ENCODE measurements around the gene TBC1D22A. TPM values are rescaled to one million over a fixed set of nuclear protein-coding genes. Genes with fewer than 3 reads are reported as not detected.

TBC1D22A gene
- polyA plus RNA-seq, 1 donor (not counting 4 experiments of a cell fraction or from before 2014, with no cell fraction given), result 20.9 TPM

GRCh38 chr22:47094861-47095330, 332.4 kb downstream of the TBC1D22A start:
- Histone ChIP-seq H4K20me1 (ENCODE audit: control insufficient read depth, extremely low read depth, insufficient read depth, low read length) (no peaks in the 10 kb centered on the region), H3K27me3 (ENCODE audit: control insufficient read depth, extremely low read depth, insufficient read depth, low read length) (no peaks in the 10 kb centered on the region), H3K9ac (ENCODE audit: control insufficient read depth, extremely low read depth, insufficient read depth, low read length) (no peak overlapping the region), H3K79me2 (ENCODE audit: control insufficient read depth, insufficient read depth, low read length) (no peaks in the 10 kb centered on the region), H3K9me1 (ENCODE audit: control insufficient read depth, extremely low read depth, insufficient read depth, low read length) (peaks cover 2% of the 10 kb centered on the region), H2AFZ (ENCODE audit: control insufficient read depth, low read length) (no peak overlapping the region), H3K4me2 (ENCODE audit: control insufficient read depth, extremely low read depth, insufficient read depth, low read depth, low read length) (no peak overlapping the region), H3K4me1 (ENCODE audit: control insufficient read depth, extremely low read depth, insufficient read depth, low read length) (peaks cover 4% of the 10 kb centered on the region), H3K9me3 (ENCODE audit: control insufficient read depth, low read depth, low read length) (no peaks in the 10 kb centered on the region), H3K4me3 (ENCODE audit: control insufficient read depth in 2 of 3, extremely low read depth in 1 of 3, insufficient read depth in 2 of 3, low read depth in 1 of 3, low read length in 3 of 3) (no peak overlapping the region), H3K27ac (ENCODE audit: control insufficient read depth, insufficient read depth, low read length) (no peak overlapping the region), H3K36me3 (ENCODE audit: control insufficient read depth in 2 of 2, extremely low read depth in 1 of 2, insufficient read depth in 2 of 2, low read length in 2 of 2) (peaks cover 0 to 3% of the 10 kb centered on the region in 2 experiments)
- DNase-seq (ENCODE audit: low read depth, low spot score) (no peak), FAIRE-seq (no peak)
- dilution Hi-C loops (cut with MboI; ENCODE audit: extremely low pct_ligation_motif_present, low sequenced_read_pairs), result no loop called here
- TF ChIP-seq, protein P1, sequence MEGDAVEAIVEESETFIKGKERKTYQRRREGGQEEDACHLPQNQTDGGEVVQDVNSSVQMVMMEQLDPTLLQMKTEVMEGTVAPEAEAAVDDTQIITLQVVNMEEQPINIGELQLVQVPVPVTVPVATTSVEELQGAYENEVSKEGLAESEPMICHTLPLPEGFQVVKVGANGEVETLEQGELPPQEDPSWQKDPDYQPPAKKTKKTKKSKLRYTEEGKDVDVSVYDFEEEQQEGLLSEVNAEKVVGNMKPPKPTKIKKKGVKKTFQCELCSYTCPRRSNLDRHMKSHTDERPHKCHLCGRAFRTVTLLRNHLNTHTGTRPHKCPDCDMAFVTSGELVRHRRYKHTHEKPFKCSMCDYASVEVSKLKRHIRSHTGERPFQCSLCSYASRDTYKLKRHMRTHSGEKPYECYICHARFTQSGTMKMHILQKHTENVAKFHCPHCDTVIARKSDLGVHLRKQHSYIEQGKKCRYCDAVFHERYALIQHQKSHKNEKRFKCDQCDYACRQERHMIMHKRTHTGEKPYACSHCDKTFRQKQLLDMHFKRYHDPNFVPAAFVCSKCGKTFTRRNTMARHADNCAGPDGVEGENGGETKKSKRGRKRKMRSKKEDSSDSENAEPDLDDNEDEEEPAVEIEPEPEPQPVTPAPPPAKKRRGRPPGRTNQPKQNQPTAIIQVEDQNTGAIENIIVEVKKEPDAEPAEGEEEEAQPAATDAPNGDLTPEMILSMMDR (optimal IDR thresholded peaks at IDR 0.05 in 1 of 3, IDR thresholded peaks at IDR 0.05 in 1 of 3, conservative IDR thresholded peaks at IDR 0.05 in 1 of 3; ENCODE audit: extremely low read depth in 1 of 3, insufficient read depth in 2 of 3, low read length in 3 of 3), result no peak
- no peak for TF ChIP-seq EZH2 (IDR thresholded peaks at IDR 0.05; ENCODE audit: low read length)

DNA sequence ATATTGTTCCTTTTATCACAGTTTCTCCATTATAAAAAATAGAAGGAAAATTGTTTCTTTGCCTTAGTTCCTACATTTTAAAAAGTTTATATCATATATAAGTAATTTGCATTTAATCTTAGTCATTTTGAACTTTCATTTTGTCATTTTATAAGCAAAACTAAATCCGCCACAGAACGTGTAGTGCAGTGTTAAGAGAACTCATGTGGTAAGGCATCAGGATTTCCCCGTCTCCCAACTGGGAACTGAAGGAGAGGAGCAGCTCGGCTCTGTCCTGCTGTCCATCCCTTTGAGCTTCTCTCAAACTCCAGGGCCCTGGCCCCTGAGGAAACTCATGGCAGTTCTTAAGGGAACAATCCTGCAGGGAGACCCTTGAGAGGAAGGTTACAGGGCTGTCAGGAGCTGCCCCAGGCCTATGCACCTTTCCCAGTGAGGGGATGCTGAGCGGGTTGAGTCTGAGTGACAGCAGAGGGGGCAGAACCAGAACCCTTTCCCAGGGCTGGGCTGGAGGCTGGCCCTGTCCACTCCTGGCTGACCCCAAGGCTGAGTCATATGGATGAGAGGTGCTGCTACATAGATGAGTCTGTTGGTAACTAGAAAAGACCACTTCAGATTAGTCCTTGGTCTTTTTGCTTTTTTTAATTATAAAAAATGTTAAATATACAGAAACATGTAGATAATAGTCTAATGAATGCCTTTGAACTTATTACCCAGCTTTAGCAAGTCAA, 333.1 kb downstream of the TBC1D22A start:
- Histone ChIP-seq H4K20me1 (ENCODE audit: control insufficient read depth, extremely low read depth, insufficient read depth, low read length) (no peaks in the 10 kb centered on the region), H3K27me3 (ENCODE audit: control insufficient read depth, extremely low read depth, insufficient read depth, low read length) (no peaks in the 10 kb centered on the region), H3K4me1 (ENCODE audit: control insufficient read depth, extremely low read depth, insufficient read depth, low read length) (peaks cover 4% of the 10 kb centered on the region), H3K79me2 (ENCODE audit: control insufficient read depth, insufficient read depth, low read length) (no peaks in the 10 kb centered on the region), H3K9ac (ENCODE audit: control insufficient read depth, extremely low read depth, insufficient read depth, low read length) (no peak overlapping the region), H2AFZ (ENCODE audit: control insufficient read depth, low read length) (no peak overlapping the region), H3K36me3 (ENCODE audit: control insufficient read depth in 2 of 2, extremely low read depth in 1 of 2, insufficient read depth in 2 of 2, low read length in 2 of 2) (peaks cover 0 to 3% of the 10 kb centered on the region in 2 experiments), H3K9me1 (ENCODE audit: control insufficient read depth, extremely low read depth, insufficient read depth, low read length) (peaks cover 2% of the 10 kb centered on the region), H3K27ac (ENCODE audit: control insufficient read depth, insufficient read depth, low read length) (no peak overlapping the region), H3K9me3 (ENCODE audit: control insufficient read depth, low read depth, low read length) (no peaks in the 10 kb centered on the region), H3K4me2 (ENCODE audit: control insufficient read depth, extremely low read depth, insufficient read depth, low read depth, low read length) (no peak overlapping the region), H3K4me3 (ENCODE audit: control insufficient read depth in 2 of 3, extremely low read depth in 1 of 3, insufficient read depth in 2 of 3, low read depth in 1 of 3, low read length in 3 of 3) (no peak overlapping the region)
- FAIRE-seq (no peak), DNase-seq (ENCODE audit: low read depth, low spot score) (no peak)
- TF ChIP-seq, protein P1 (optimal IDR thresholded peaks at IDR 0.05 in 1 of 3, IDR thresholded peaks at IDR 0.05 in 1 of 3, conservative IDR thresholded peaks at IDR 0.05 in 1 of 3; ENCODE audit: extremely low read depth in 1 of 3, insufficient read depth in 2 of 3, low read length in 3 of 3), result no peak
- TF ChIP-seq EZH2 (IDR thresholded peaks at IDR 0.05; ENCODE audit: low read length), result no peak
- dilution Hi-C loops (cut with MboI; ENCODE audit: extremely low pct_ligation_motif_present, low sequenced_read_pairs), result no loop called here

Measured in keratinocyte (primary cell).